GM12891 (cell line): Measurements from ENCODE around the gene ZNF518B.

Source experiments
- DNase-seq: peaks from one replicate; pipeline ENCODE4 v3.0.0; 2011; ENCODE audit warnings: low spot score; ENCODE audit not compliant: insufficient read length
- FAIRE-seq: peaks from 2 replicates; lab custom pipeline; 2011; peaks lifted over from hg19 to GRCh38; lab: Jason Lieb, UNC
- PAX5 ChIP-seq: IDR thresholded peaks from 2 replicates; pipeline ENCODE4 v1.6.1; 2011; ENCODE audit warnings: low read length, moderate library complexity, mild to moderate bottlenecking; ENCODE audit not compliant: insufficient read depth, severe bottlenecking
- POLR2A ChIP-seq: IDR thresholded peaks from 2 replicates; pipeline ENCODE4 v1.6.1; 2011; ENCODE audit warnings: low read depth, low read length, control low read depth
- POLR2AphosphoS5 ChIP-seq: IDR thresholded peaks from 2 replicates; pipeline ENCODE4 v1.6.1; 2011; ENCODE audit warnings: low read depth, low read length, control low read depth
- POU2F2 ChIP-seq: IDR thresholded peaks from 2 replicates; pipeline ENCODE4 v1.6.1; 2011; ENCODE audit warnings: low read depth, mild to moderate bottlenecking, control low read depth, low read length, moderate library complexity
- SPI1 ChIP-seq: IDR thresholded peaks from 2 replicates; pipeline ENCODE4 v1.6.1; 2011; ENCODE audit warnings: low read depth, low read length, control low read depth
- TAF1 ChIP-seq: IDR thresholded peaks from 2 replicates; pipeline ENCODE4 v1.6.1; 2011; ENCODE audit warnings: low read depth, low read length, control low read depth

Gene ZNF518B

DNA sequence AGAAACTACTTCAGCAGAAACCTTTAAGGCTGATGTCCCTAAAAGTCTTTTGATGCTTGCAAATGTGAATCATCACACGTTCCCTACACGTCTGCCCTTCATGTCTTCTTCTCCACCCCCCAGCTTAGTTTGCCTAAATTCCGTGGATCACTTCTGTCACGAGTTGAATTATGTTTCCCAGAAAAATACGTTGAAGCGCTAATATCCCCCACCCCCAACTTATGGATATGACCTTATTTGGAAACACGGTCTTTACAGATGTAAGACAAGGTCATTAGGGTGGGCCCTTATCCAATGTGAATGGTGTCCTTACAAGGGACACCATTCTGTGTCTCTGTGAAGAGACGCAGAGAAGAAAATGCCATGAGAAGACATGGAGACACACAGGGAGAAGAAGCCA is 2.1 kb upstream of the ZNF518B start:
- no peak for FAIRE-seq
- DNase-seq, result no peak
- TF ChIP-seq TAF1 (no peak), PAX5 (no peak), POLR2AphosphoS5 (no peak), POLR2A (no peak), POU2F2 (no peak), SPI1 (no peak)

DNA sequence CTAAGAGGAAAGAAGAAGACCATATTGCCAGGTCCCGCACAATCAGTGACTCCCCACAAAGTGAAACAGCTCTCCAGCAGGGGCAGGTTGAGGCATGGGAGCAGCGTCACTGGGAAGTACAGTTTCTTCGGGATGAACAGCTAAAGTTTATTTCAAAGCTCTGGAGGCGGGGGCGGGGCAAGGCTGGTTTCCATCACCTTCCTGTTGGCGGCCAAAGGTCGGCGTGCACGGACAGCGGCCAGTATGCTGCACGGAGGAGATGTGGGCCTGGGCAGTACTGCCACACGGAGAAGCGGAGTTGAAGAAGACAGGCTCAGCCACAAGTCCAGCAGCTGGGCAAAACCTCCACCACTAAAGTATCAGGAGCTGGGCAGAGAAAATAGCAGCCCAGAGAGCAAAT is 951 bp upstream of the ZNF518B start:
- DNase-seq (no peak), FAIRE-seq (no peak)
- TF ChIP-seq POLR2AphosphoS5, result no peak

DNA sequence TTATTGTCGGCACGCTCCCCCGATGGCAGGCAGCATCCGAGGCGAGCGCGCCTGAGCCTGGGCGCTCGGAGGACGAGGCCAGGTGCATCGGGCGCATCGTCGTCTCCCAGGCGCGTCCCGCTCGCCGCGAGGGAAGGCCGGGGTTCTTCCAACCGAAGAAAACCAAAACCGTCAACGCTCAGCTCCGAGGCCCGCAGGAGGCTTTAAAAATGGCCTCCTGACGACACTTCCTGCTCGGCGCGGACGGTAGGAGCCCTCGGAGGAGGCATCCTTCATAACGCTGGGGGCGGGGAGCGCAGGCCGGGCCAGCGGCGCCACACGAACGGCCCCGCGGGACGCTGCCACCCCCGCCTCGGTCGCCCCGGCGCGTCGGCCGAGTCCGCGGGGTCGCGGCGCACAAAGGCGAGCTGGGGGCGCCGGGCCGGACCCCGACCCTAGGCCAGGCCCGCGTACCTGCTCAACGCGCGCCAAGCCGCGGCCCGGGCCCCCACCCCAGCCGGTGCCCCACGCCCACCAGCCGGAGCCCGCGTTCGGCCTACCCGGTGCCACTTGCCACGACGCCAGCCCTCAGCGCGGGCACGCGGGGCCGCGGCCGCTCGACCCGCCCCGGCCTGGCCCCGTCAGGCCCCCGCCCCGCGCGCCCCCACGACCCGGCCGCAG is 501 bp downstream of the ZNF518B start:
- FAIRE-seq (peak; percentile 84), DNase-seq (peak; percentile 60)
- TF ChIP-seq PAX5 (no peak), TAF1 (peak; percentile 17; the same call in 1 of the 2 replicates)

DNA sequence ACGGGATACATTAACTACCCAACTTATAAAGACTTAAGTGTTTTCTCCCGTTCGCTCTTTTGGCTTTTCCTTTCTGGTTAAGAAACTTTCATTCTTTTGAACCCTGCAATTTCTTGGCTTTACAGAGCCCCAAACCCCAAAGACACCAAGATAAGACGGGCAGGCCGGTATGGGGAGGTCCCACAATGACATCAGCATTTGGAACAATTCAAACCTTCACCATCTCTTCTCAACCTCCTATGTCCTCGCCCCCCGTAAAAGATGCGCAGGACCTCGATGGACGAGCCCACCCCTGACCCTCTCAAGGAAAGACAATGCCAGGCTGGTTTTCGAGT is 999 bp downstream of the ZNF518B start:
- TF ChIP-seq SPI1, result no peak
- no peak for TF ChIP-seq PAX5
- no peak for TF ChIP-seq POLR2AphosphoS5
- no peak for TF ChIP-seq TAF1
- TF ChIP-seq POLR2A, result no peak
- DNase-seq (no peak), FAIRE-seq (no peak)

DNA sequence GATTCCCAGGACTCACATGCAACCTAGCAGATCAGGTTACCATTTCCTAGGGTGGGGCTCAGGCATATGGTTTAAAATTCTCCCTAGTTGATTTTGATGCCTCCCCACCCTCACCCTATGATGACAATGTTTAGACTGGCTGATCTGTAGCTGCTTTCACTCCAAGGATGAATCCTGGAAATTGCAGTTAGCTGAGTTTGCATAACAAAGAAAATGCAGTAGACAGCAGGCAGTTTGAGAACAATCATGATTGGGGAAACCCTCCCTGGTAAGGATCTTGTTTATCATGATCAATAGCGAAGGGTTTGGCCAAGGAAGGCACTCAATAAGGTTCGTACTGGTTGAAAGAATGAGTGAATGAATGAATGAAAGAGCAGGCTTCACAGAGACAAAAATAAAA is 2.1 kb downstream of the ZNF518B start:
- no peak for TF ChIP-seq PAX5
- TF ChIP-seq POLR2AphosphoS5, result no peak
- TF ChIP-seq TAF1, result no peak
- TF ChIP-seq SPI1, result no peak
- TF ChIP-seq POLR2A, result no peak
- no peak for TF ChIP-seq POU2F2
- FAIRE-seq (no peak), DNase-seq (no peak)

DNA sequence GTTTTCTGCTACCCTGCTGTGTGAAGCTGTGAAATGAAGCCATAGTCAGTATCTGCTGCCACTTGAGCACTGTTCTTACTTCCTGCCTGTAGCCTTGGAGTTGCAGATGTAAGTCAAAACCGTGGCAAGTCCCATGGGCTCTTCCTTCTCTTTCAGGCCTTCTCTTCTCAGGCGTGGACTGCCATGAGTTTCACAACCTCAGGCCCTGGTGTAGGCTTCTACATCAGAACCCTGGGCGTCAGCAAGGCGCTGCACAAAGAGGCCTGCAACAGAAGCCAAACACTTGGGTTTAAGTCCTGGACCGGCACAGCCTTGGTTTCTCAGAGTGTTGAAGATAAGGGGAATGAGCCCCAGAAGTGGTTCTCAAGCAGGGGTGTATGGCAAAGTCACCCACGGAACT is 2.5 kb downstream of the ZNF518B start:
- FAIRE-seq (no peak), DNase-seq (no peak)
- TF ChIP-seq TAF1, result no peak
- no peak for TF ChIP-seq PAX5
- TF ChIP-seq POLR2A, result no peak
- TF ChIP-seq POU2F2, result no peak
- TF ChIP-seq SPI1, result no peak
- no peak for TF ChIP-seq POLR2AphosphoS5

DNA sequence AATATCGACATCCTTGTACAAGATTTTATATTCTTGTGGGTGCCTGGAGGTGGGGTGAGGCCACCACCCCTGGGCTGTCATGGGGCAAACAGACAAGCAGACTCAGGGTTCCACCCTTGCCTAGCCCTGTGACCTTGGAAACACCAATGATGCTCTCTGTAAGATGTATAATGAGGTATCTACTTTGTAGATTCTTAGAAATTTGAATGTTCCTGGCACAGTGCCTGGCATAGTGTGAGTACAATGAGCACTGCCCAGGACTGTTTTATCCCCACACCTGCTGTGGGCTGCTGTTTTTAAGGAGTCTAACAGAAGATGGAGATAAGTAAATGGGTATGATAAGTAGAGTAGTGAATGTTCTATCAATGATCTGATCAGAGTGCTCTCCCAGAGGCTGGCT is 3.1 kb downstream of the ZNF518B start:
- DNase-seq, result no peak
- FAIRE-seq, result no peak
- no peak for TF ChIP-seq POLR2A
- TF ChIP-seq PAX5, result no peak
- TF ChIP-seq POLR2AphosphoS5, result no peak
- no peak for TF ChIP-seq SPI1
- no peak for TF ChIP-seq TAF1

DNA sequence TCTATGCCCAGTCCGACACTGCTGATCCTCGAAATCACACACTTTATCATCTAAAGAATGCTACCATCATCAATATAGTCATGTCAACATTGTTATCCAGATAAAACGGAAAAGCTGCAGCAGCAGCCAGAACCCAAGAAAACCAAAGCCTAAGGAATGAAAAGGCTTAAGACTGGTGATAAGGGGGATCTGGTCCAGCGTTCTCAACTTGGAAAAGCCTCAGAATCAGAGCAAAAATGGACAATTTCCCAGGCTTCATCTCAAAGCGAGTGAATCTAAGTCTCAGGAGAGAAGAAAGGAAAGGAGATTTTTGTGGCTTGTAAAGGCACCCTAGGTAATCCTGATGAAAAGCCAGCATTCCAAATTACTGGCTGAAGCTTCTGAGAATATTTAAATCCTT is 8.2 kb downstream of the ZNF518B start:
- no peak for TF ChIP-seq TAF1
- TF ChIP-seq POLR2AphosphoS5, result no peak
- DNase-seq, result no peak

DNA sequence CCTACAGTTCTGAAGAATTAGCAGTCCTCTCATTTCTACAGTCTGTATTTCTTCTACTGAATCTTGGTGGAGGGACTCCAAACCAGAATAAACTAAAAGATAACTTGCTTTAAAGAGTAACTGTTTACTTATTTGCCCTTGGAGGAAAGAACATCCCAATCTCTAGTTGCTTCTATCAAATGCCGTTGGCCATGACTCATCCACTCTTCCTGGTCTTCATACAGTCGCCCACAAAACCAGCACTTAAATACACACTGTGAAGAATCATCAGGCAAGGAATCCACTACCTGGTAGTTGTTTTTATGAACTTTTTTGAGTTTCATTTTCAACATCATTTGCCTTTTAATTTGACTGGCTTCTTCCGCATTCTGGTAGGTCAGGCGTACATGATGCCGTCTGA is 14.2 kb downstream of the ZNF518B start:
- DNase-seq (no peak), FAIRE-seq (no peak)
- no peak for TF ChIP-seq POLR2A
- no peak for TF ChIP-seq POLR2AphosphoS5
- no peak for TF ChIP-seq PAX5
- no peak for TF ChIP-seq POU2F2
- TF ChIP-seq SPI1, result no peak
- no peak for TF ChIP-seq TAF1

More for the DNA sequence above, 8.2 kb downstream of the ZNF518B start:
- FAIRE-seq, result no peak

DNA sequence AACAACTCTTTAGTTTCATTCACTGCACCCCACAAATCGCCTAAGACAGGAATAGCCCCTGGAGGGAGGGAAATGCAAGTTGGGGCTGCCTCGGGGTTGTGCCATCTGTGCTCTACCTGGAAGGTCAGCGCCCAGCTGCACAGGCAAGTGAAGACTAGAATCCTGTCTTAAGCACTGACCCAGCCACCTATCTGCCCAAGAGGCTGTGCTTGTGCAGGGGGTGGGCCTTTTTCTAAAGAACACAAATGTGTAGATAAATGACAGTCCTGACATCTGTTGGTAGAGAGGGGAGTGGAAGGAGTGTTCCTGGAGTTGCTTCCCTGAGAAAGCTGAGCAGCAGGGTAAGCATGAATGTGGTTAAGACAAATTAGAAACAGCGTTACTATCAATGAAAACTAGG is 15.7 kb downstream of the ZNF518B start:
- TF ChIP-seq SPI1 (no peak), TAF1 (no peak), POLR2AphosphoS5 (no peak)
- FAIRE-seq (no peak), DNase-seq (no peak)

DNA sequence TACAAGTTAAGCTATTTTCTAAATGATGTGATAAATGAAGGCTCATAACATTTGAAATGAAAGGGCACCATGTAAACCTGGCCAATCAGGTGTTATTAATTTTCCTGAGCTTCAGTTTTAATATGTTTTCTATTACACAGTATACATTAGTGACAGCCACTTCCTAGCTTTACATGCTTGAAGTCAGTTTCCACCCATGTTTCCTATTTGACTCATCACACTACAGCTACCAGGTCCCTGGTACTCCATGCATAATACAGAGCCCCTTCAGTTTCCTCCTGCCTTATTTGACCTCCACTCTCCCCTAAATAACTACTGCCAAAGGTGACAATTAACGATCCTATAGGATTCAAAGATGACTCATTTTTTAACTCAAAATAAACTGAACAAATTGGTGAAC is 18.3 kb downstream of the ZNF518B start:
- no peak for FAIRE-seq
- TF ChIP-seq POLR2AphosphoS5 (no peak), PAX5 (no peak), TAF1 (no peak), POU2F2 (no peak), SPI1 (no peak), POLR2A (no peak)

More for the DNA sequence above, 18.3 kb downstream of the ZNF518B start:
- no peak for DNase-seq
